Loucy (cell line): ENCODE results near the gene UBL4A.

Experiments used
- H2AFZ ChIP-seq: fragments of 200-600 bp; sonication (generic); 2 replicates; pipeline ENCODE4 v1.6.0; 2016; ENCODE audit warnings: antibody characterized with exemption, mild to moderate bottlenecking, low read length, moderate library complexity
- H3F3A ChIP-seq: fragments of 200-600 bp; 2 replicates; pipeline ENCODE4 v1.6.0; 2016; ENCODE audit warnings: antibody characterized with exemption, low read depth, mild to moderate bottlenecking
- H3K27me3 ChIP-seq: fragments of 200-600 bp; sonication (generic); 2 replicates; pipeline ENCODE4 v1.6.1; 2014; ENCODE audit warnings: low read length, mild to moderate bottlenecking; ENCODE audit not compliant: insufficient read depth, poor library complexity, severe bottlenecking
- H3K36me3 ChIP-seq: fragments of 200-600 bp; sonication (generic); 2 replicates; pipeline ENCODE4 v1.6.1; 2016; ENCODE audit warnings: low read length; ENCODE audit not compliant: insufficient read depth
- H3K4me1 ChIP-seq: fragments of 200-600 bp; sonication (generic); 2 replicates; pipeline ENCODE4 v1.5.1; 2014; ENCODE audit warnings: low read length, mild to moderate bottlenecking; ENCODE audit not compliant: insufficient read depth, poor library complexity, severe bottlenecking
- H3K4me2 ChIP-seq: fragments of 200-600 bp; sonication (generic); 2 replicates; pipeline ENCODE4 v1.6.0; 2014; ENCODE audit warnings: antibody characterized with exemption, low read length, low read depth, mild to moderate bottlenecking; ENCODE audit not compliant: poor library complexity, severe bottlenecking
- H3K4me3 ChIP-seq: fragments of 200-600 bp; sonication (generic); 2 replicates; pipeline ENCODE4 v1.5.1; 2014; ENCODE audit warnings: low read length, mild to moderate bottlenecking, mixed read lengths; ENCODE audit not compliant: poor library complexity, severe bottlenecking
- H3K79me2 ChIP-seq: fragments of 200-600 bp; sonication (generic); 2 replicates; pipeline ENCODE4 v1.6.1; 2014; ENCODE audit warnings: low read length; ENCODE audit not compliant: insufficient read depth
- H3K9ac ChIP-seq: fragments of 200-600 bp; sonication (generic); 2 replicates; pipeline ENCODE4 v1.6.0; 2014; ENCODE audit warnings: mild to moderate bottlenecking, low read depth, low read length, moderate library complexity; ENCODE audit not compliant: poor library complexity, severe bottlenecking
- H3K9me2 ChIP-seq: fragments of 200-600 bp; sonication (generic); replicated peaks from 2 replicates; pipeline ENCODE4 v1.6.1; 2016; ENCODE audit warnings: low read depth, low read length, mixed read lengths
- H3K9me3 ChIP-seq: fragments of 200-600 bp; sonication (generic); 2 replicates; pipeline ENCODE4 v1.6.1; 2014; ENCODE audit warnings: mild to moderate bottlenecking, antibody characterized with exemption, low read length, low read depth; ENCODE audit not compliant: insufficient read depth
- H4K20me1 ChIP-seq: fragments of 200-600 bp; sonication (generic); 2 replicates; pipeline ENCODE4 v1.6.0; 2014; ENCODE audit warnings: antibody characterized with exemption, low read length, mild to moderate bottlenecking; ENCODE audit not compliant: insufficient read depth, poor library complexity, severe bottlenecking
- EZH2phosphoT487 ChIP-seq: fragments of 200-600 bp; IDR thresholded peaks from 2 replicates; pipeline ENCODE4 v1.6.1; 2018; ENCODE audit warnings: antibody characterized with exemption, mild to moderate bottlenecking, moderate library complexity, borderline replicate concordance
- TF ChIP-seq, protein P1 (sequence below): fragments of 200-600 bp; sonication (generic); conservative IDR thresholded peaks from 2 replicates; pipeline ENCODE4 v1.5.1; 2014; ENCODE audit warnings: mild to moderate bottlenecking, antibody characterized with exemption, low read length

UBL4A gene

DNA sequence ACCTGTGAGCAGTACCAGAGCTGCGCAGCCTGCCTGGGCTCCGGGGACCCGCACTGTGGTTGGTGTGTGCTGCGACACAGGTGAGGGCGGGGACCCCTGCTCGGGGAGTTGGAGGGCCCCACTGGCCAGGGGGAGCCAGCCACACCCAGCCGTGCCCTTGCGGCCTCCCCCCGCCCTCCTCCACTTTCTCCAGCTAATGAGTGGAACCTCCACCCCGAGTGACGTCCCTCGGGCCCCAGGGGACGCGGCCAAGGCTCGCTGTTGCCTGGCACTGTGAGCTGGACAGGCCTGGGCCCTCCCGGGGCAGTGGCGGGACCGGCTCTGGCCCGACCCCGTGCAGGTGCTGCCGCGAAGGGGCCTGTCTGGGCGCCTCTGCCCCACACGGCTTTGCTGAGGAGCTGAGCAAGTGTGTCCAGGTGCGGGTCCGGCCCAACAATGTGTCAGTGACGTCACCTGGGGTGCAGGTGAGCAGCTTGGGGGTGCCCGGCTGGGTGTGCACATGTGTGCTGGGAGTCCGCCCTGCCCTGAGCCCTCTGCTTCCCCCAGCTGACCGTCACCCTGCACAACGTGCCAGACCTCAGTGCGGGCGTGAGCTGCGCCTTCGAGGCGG lies 22.7 kb downstream of the UBL4A start:
- Histone ChIP-seq H3F3A (no peaks in the 10 kb centered on the region), H3K4me3 (no peak overlapping the region), H3K9me2 (no peaks in the 10 kb centered on the region), H3K9me3 (no peaks in the 10 kb centered on the region), H3K36me3 (no peaks in the 10 kb centered on the region; the same call in 1 of the 2 replicates), H3K4me2 (no peak overlapping the region), H2AFZ (no peak overlapping the region), H3K27me3 (no peaks in the 10 kb centered on the region), H3K4me1 (no peaks in the 10 kb centered on the region), H4K20me1 (no peaks in the 10 kb centered on the region), H3K79me2 (peaks cover 8% of the 10 kb centered on the region; the same call in 1 of the 2 replicates), H3K9ac (no peak overlapping the region)
- TF ChIP-seq EZH2phosphoT487: no peak

DNA sequence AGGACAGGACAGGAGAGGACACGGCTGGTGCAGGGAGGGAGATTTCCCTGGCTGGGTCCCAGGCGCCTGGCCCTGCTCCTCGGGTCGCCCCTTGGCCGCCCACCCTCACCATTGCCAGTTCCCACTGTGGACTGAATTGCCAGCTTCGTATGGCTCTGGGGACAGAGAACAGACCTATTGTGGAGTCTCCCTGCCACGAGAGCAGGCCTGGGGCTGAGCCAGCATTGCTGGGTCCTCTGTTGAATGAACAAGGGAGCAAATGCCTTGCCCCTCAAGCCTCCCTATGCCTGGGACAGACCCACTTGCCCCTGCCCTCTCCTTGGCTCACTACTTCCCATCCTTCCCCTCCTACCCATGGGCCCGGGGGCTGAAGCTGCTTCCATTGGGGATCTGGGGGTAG lies 24.0 kb downstream of the UBL4A start:
- Histone ChIP-seq H3K36me3 (no peaks in the 10 kb centered on the region), H3F3A (no peaks in the 10 kb centered on the region), H4K20me1 (no peaks in the 10 kb centered on the region), H3K4me1 (no peaks in the 10 kb centered on the region), H3K79me2 (peaks cover 8% of the 10 kb centered on the region; the same call in 1 of the 2 replicates), H3K4me3 (no peak overlapping the region), H3K9me3 (no peaks in the 10 kb centered on the region), H3K27me3 (no peaks in the 10 kb centered on the region), H2AFZ (no peak overlapping the region), H3K9me2 (no peaks in the 10 kb centered on the region), H3K4me2 (no peak overlapping the region), H3K9ac (no peak overlapping the region)
- no peak for TF ChIP-seq EZH2phosphoT487
- TF ChIP-seq, protein P1, sequence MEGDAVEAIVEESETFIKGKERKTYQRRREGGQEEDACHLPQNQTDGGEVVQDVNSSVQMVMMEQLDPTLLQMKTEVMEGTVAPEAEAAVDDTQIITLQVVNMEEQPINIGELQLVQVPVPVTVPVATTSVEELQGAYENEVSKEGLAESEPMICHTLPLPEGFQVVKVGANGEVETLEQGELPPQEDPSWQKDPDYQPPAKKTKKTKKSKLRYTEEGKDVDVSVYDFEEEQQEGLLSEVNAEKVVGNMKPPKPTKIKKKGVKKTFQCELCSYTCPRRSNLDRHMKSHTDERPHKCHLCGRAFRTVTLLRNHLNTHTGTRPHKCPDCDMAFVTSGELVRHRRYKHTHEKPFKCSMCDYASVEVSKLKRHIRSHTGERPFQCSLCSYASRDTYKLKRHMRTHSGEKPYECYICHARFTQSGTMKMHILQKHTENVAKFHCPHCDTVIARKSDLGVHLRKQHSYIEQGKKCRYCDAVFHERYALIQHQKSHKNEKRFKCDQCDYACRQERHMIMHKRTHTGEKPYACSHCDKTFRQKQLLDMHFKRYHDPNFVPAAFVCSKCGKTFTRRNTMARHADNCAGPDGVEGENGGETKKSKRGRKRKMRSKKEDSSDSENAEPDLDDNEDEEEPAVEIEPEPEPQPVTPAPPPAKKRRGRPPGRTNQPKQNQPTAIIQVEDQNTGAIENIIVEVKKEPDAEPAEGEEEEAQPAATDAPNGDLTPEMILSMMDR: no peak

DNA sequence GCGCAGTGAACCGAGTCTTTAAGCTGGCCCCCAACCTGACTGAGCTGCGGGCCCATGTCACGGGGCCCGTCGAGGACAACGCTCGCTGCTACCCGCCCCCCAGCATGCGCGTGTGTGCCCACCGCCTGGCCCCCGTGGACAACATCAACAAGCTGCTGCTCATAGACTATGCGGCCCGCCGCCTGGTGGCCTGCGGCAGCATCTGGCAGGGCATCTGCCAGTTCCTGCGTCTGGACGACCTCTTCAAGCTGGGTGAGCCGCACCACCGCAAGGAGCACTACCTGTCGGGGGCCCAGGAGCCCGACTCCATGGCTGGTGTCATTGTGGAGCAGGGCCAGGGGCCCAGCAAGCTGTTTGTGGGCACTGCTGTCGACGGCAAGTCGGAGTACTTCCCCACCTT lies 26.1 kb downstream of the UBL4A start:
- Histone ChIP-seq H3K4me1 (no peaks in the 10 kb centered on the region), H4K20me1 (no peaks in the 10 kb centered on the region), H3K36me3 (no peaks in the 10 kb centered on the region), H3K9me3 (no peaks in the 10 kb centered on the region), H3K4me3 (no peak overlapping the region), H3K9ac (no peak overlapping the region), H2AFZ (no peak overlapping the region), H3K79me2 (peaks cover 8% of the 10 kb centered on the region; the same call in 1 of the 2 replicates), H3F3A (no peaks in the 10 kb centered on the region), H3K27me3 (no peaks in the 10 kb centered on the region), H3K4me2 (no peak overlapping the region), H3K9me2 (no peaks in the 10 kb centered on the region)
- TF ChIP-seq EZH2phosphoT487: no peak
- TF ChIP-seq, protein P1: no peak

DNA sequence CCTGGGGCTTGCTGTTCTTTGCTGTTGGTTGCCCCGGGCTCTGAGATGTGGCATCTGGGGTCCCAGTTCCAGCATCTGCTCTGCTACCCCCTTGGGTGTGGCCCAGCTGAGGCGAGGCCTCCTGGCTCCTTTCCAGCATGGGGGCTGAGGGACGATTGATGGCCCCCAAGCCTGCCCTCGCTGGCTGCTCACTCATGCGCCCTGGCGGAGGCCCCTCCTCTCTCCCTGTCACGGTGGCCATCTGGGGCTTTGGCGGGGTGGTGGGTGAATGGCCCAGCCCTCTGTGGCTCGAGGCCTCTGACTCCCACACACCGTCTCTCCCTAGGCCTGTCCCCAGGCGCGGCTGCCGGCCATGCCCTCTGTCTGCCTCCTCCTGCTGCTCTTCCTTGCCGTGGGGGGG lies 26.6 kb downstream of the UBL4A start:
- TF ChIP-seq EZH2phosphoT487: no peak
- TF ChIP-seq, protein P1: no peak
- H3K9me2 ChIP-seq: no peaks in the 10 kb centered on the region
- H3K4me2 ChIP-seq: peak overlapping the region; percentile 77
- H3K27me3 ChIP-seq: no peaks in the 10 kb centered on the region
- no peaks in the 10 kb centered on the region for H3K4me1 ChIP-seq
- H3K9ac ChIP-seq: peak overlapping the region; percentile 28
- no peaks in the 10 kb centered on the region for H3F3A ChIP-seq
- no peak overlapping the region for H2AFZ ChIP-seq
- H3K79me2 ChIP-seq: peaks cover 8% of the 10 kb centered on the region; the same call in 1 of the 2 replicates
- no peaks in the 10 kb centered on the region for H3K36me3 ChIP-seq
- peak overlapping the region; percentile 81 for H3K4me3 ChIP-seq
- no peaks in the 10 kb centered on the region for H3K9me3 ChIP-seq
- no peaks in the 10 kb centered on the region for H4K20me1 ChIP-seq
